GM19328 (cell line): ENCODE data around the gene MACROD2.

Experiments
- ATAC-seq: cut with Tn5 transposase; IDR thresholded peaks from one replicate; pipeline ENCODE4 v1.9.1; 2021; ENCODE audit warnings: mild to moderate bottlenecking, moderate library complexity; ENCODE audit not compliant: unreplicated experiment

Gene MACROD2

GRCh38 chr20:14727485-14728150 is 732.3 kb downstream of the MACROD2 start:
- no peak for ATAC-seq

GRCh38 chr20:14729390-14729789 is 734.1 kb downstream of the MACROD2 start:
- ATAC-seq: no peak

GRCh38 chr20:14732343-14732742 is 737.0 kb downstream of the MACROD2 start:
- ATAC-seq: no peak

- no peak for ATAC-seq
Measured at GRCh38 chr20:14732996-14733395, 737.7 kb downstream of the MACROD2 start.

- ATAC-seq: no peak
Measured at GRCh38 chr20:14740380-14740779, 745.1 kb downstream of the MACROD2 start.

GRCh38 chr20:14741616-14742015 is 746.3 kb downstream of the MACROD2 start:
- ATAC-seq: no peak

GRCh38 chr20:14744723-14745122 is 749.4 kb downstream of the MACROD2 start:
- no peak for ATAC-seq

- no peak for ATAC-seq
Measured at GRCh38 chr20:14745830-14746229, 750.5 kb downstream of the MACROD2 start.

- no peak for ATAC-seq
Measured at GRCh38 chr20:14751191-14751590, 755.9 kb downstream of the MACROD2 start.

- ATAC-seq: no peak
Measured at GRCh38 chr20:14757728-14758127, 762.4 kb downstream of the MACROD2 start.

GRCh38 chr20:14758356-14758755 is 763.0 kb downstream of the MACROD2 start:
- ATAC-seq: no peak

GRCh38 chr20:14759979-14760378 is 764.7 kb downstream of the MACROD2 start:
- no peak for ATAC-seq

GRCh38 chr20:14761903-14762302 is 766.6 kb downstream of the MACROD2 start:
- no peak for ATAC-seq

- no peak for ATAC-seq
Measured at GRCh38 chr20:14764511-14765369, 769.4 kb downstream of the MACROD2 start.

- ATAC-seq: no peak
Measured at GRCh38 chr20:14765370-14765701, 770.0 kb downstream of the MACROD2 start.

- ATAC-seq: no peak
Measured at GRCh38 chr20:14773486-14773885, 778.2 kb downstream of the MACROD2 start.

- no peak for ATAC-seq
Measured at GRCh38 chr20:14775778-14776177, 780.5 kb downstream of the MACROD2 start.

GRCh38 chr20:14777591-14777990 is 782.3 kb downstream of the MACROD2 start:
- ATAC-seq: no peak

GRCh38 chr20:14778096-14778495 is 782.8 kb downstream of the MACROD2 start:
- ATAC-seq: no peak

- ATAC-seq: no peak
Measured at GRCh38 chr20:14778875-14779274, 783.6 kb downstream of the MACROD2 start.

- ATAC-seq: no peak
Measured at GRCh38 chr20:14780508-14780907, 785.2 kb downstream of the MACROD2 start.

GRCh38 chr20:14782731-14783130 is 787.4 kb downstream of the MACROD2 start:
- ATAC-seq: no peak
